Keratinocyte (primary cell): ENCODE measurements around the gene CHIT1. TPM values are rescaled to one million over a fixed set of nuclear protein-coding genes. Genes with fewer than 3 reads are reported as not detected.

Experiments used
- DNase-seq: peaks from one replicate; pipeline ENCODE4 v3.0.0-alpha.2; 2011; ENCODE audit warnings: low read depth, missing footprints, low spot score
- FAIRE-seq: peaks from 2 replicates; lab custom pipeline; 2011; peaks lifted over from hg19 to GRCh38; lab: Jason Lieb, UNC
- H2AFZ ChIP-seq: 2 replicates; pipeline ENCODE4 v1.6.0; 2012; ENCODE audit warnings: low read length, control low read depth, inconsistent platforms; ENCODE audit not compliant: control insufficient read depth
- H3K27ac ChIP-seq: 2 replicates; pipeline ENCODE4 v1.5.1; 2011; ENCODE audit warnings: low read length; ENCODE audit not compliant: control insufficient read depth, insufficient read depth
- H3K27me3 ChIP-seq: 3 replicates; pipeline ENCODE4 v1.6.0; 2011; ENCODE audit warnings: low read length; ENCODE audit not compliant: control insufficient read depth, insufficient read depth; ENCODE audit errors: extremely low read depth
- H3K36me3 ChIP-seq, 2 experiments: 2 replicates in 1 of 2; 3 replicates in 1 of 2; pipeline ENCODE4 v1.5.1; 2011; ENCODE audit warnings: low read length in 2 of 2, mild to moderate bottlenecking in 1 of 2; ENCODE audit not compliant: control insufficient read depth in 2 of 2, insufficient read depth in 2 of 2; ENCODE audit errors: extremely low read depth in 1 of 2
- H3K4me1 ChIP-seq: 3 replicates; pipeline ENCODE4 v1.5.1; 2011; ENCODE audit warnings: low read length; ENCODE audit not compliant: control insufficient read depth, insufficient read depth; ENCODE audit errors: extremely low read depth
- H3K4me2 ChIP-seq: 3 replicates; pipeline ENCODE4 v1.6.0; 2011; ENCODE audit warnings: low read depth, low read length; ENCODE audit not compliant: control insufficient read depth, insufficient read depth; ENCODE audit errors: extremely low read depth
- H3K4me3 ChIP-seq, 3 experiments: fragments of 200-600 bp in 1 of 3; sonication (generic) in 1 of 3; 2 replicates in 2 of 3; 3 replicates in 1 of 3; pipeline ENCODE4 v1.5.1; 2011 to 2016; ENCODE audit warnings: low read length in 3 of 3, mild to moderate bottlenecking in 3 of 3, control low read depth in 2 of 3, inconsistent platforms in 1 of 3, low read depth in 1 of 3, mixed read lengths in 1 of 3, mixed run types in 1 of 3, moderate library complexity in 1 of 3; ENCODE audit not compliant: control insufficient read depth in 2 of 3, insufficient read depth in 2 of 3; ENCODE audit errors: extremely low read depth in 1 of 3
- H3K79me2 ChIP-seq: 2 replicates; pipeline ENCODE4 v1.6.0; 2012; ENCODE audit warnings: low read length; ENCODE audit not compliant: control insufficient read depth, insufficient read depth
- H3K9ac ChIP-seq: 3 replicates; pipeline ENCODE4 v1.6.0; 2011; ENCODE audit warnings: low read length; ENCODE audit not compliant: control insufficient read depth, insufficient read depth; ENCODE audit errors: extremely low read depth
- H3K9me1 ChIP-seq: 3 replicates; pipeline ENCODE4 v1.6.0; 2011; ENCODE audit warnings: low read length; ENCODE audit not compliant: control insufficient read depth, insufficient read depth; ENCODE audit errors: extremely low read depth
- H3K9me3 ChIP-seq: 2 replicates; pipeline ENCODE4 v1.5.1; 2012; ENCODE audit warnings: low read depth, low read length; ENCODE audit not compliant: control insufficient read depth
- H4K20me1 ChIP-seq: 3 replicates; pipeline ENCODE4 v1.6.0; 2011; ENCODE audit warnings: low read length; ENCODE audit not compliant: control insufficient read depth, insufficient read depth; ENCODE audit errors: extremely low read depth
- EZH2 ChIP-seq: IDR thresholded peaks from one replicate; pipeline ENCODE4 v1.6.1; 2012; ENCODE audit warnings: inconsistent platforms, mild to moderate bottlenecking, low read length, moderate library complexity
- dilution Hi-C: fragments of 300-500 bp; cut with MboI; formaldehyde crosslinking; loops from one replicate; pipeline ENCODE4 v1.7.0; 2020; ENCODE audit warnings: low sequenced_read_pairs; ENCODE audit not compliant: extremely low pct_ligation_motif_present
- polyA plus RNA-seq, 5 experiments: library from polyadenylated mRNA; depleted of rRNA in 3 of 5; stranded (reverse) in 3 of 5; stranded (forward) in 1 of 5; unstranded in 1 of 5; fragments of >200 nt; gene quantifications; 1 replicate in 1 of 5; 2 replicates in 3 of 5; 3 replicates in 1 of 5; pipeline versions ENCODE4 v1.2.1 to v1.2.3, GENCODE V29; 2011 to 2012; ENCODE audit warnings: missing spikeins in 2 of 5, low read depth in 1 of 5, low replicate concordance in 1 of 5
- TF ChIP-seq, protein P1 (sequence below), 3 experiments: IDR thresholded peaks in 1 of 3; conservative IDR thresholded peaks in 1 of 3; optimal IDR thresholded peaks in 1 of 3; 2 replicates in 2 of 3; 3 replicates in 1 of 3; pipeline versions ENCODE3 to v1.5.1; 2011; ENCODE audit warnings: low read length in 3 of 3, mild to moderate bottlenecking in 3 of 3, moderate library complexity in 2 of 3, control low read depth in 1 of 3, inconsistent platforms in 1 of 3; ENCODE audit not compliant: insufficient read depth in 2 of 3; ENCODE audit errors: extremely low read depth in 1 of 3

The CHIT1 gene
- polyA plus RNA-seq, 1 donor (not counting 4 experiments of a cell fraction or from before 2014, with no cell fraction given): not detected

DNA sequence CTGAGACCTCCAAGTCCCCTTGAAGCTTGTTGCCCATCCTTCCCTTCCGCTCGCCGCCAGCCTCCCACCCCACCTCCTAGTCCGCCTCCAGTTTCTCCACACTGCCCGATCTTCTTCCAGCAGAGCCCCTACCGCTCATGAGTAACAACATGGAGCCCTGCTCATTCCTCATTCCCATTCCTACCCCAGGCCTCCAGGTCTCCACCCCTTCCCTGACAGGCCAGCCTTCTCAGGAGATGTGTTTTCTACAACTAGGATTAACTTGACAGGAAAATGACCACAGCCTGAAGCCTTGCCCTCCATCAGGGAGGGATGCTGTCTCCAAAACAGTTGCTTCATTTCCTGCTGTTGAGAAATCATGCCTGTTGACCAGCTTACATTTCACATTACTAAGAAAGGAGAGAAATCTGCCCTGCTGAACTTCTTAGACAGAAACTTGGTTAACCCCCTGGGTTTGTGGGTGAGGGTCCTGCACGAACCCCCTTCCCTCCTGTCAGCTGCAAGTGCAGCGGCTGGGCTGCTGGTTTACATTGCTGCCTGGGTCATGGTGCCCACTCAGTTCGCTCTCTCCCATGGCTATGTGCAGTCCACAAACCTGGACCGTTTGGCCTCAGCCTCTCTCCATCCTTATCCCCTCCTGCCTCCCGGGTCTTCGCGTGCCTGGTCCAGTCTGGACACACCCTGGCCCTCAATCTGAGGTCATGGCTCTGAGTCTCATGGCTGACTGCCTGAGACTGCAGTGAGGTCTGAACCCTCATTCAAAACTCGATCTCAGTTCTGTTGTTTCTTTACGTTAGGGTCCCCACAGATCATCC lies 26.8 kb downstream of the CHIT1 start:
- Histone ChIP-seq H3K9me1 (no peaks in the 10 kb centered on the region), H2AFZ (no peak overlapping the region), H4K20me1 (no peaks in the 10 kb centered on the region), H3K79me2 (no peaks in the 10 kb centered on the region), H3K9me3 (no peaks in the 10 kb centered on the region), H3K27me3 (peaks cover 5% of the 10 kb centered on the region), H3K36me3 (no peaks in the 10 kb centered on the region), H3K4me3 (no peak overlapping the region), H3K4me1 (no peaks in the 10 kb centered on the region), H3K9ac (no peak overlapping the region), H3K4me2 (no peak overlapping the region), H3K27ac (no peak overlapping the region)
- FAIRE-seq (no peak), DNase-seq (no peak)
- dilution Hi-C loops: no loop called here
- TF ChIP-seq, protein P1, sequence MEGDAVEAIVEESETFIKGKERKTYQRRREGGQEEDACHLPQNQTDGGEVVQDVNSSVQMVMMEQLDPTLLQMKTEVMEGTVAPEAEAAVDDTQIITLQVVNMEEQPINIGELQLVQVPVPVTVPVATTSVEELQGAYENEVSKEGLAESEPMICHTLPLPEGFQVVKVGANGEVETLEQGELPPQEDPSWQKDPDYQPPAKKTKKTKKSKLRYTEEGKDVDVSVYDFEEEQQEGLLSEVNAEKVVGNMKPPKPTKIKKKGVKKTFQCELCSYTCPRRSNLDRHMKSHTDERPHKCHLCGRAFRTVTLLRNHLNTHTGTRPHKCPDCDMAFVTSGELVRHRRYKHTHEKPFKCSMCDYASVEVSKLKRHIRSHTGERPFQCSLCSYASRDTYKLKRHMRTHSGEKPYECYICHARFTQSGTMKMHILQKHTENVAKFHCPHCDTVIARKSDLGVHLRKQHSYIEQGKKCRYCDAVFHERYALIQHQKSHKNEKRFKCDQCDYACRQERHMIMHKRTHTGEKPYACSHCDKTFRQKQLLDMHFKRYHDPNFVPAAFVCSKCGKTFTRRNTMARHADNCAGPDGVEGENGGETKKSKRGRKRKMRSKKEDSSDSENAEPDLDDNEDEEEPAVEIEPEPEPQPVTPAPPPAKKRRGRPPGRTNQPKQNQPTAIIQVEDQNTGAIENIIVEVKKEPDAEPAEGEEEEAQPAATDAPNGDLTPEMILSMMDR (optimal IDR thresholded peaks at IDR 0.05 in 1 of 3, IDR thresholded peaks at IDR 0.05 in 1 of 3, conservative IDR thresholded peaks at IDR 0.05 in 1 of 3; ENCODE audit: extremely low read depth in 1 of 3, insufficient read depth in 2 of 3, low read length in 3 of 3): no peak
- TF ChIP-seq EZH2: no peak

DNA sequence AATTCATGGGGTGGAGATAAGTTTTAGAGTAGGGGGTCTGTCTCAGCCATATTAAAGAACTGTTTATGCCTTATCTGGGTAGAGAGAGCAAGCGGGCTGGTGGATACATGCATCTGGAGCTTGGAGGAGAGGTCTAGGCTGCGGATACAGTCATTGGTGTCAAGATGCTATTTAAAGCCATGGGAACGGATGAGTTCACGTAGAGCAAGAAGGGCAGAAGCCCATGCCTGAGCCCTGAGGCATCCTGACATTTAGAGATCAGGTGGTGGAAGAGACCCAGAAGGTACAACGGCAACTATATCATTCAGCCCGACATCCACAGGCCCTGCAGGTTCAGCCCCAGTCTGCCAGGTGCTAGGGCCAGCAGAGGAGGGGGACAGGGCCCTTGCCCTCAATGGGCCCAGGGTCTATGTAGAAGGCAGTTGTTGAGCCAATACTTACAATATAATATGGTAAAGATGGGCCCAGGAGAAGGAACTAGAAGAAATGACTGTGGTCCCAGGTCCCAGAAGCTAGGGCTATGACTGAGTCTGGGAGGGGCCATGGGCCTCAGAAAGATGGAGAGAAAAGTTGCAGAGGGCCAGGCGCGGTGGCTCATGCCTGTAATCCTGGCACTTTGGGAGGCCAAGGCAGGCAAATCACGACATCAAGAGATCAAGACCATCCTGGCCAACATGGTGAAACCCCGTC lies 27.8 kb downstream of the CHIT1 start:
- Histone ChIP-seq H4K20me1 (no peaks in the 10 kb centered on the region), H3K9ac (no peak overlapping the region), H3K36me3 (no peaks in the 10 kb centered on the region), H3K4me3 (no peak overlapping the region), H3K9me3 (no peaks in the 10 kb centered on the region), H3K4me2 (no peak overlapping the region), H2AFZ (no peak overlapping the region), H3K27ac (no peak overlapping the region), H3K79me2 (no peaks in the 10 kb centered on the region), H3K27me3 (peaks cover 5% of the 10 kb centered on the region), H3K9me1 (no peaks in the 10 kb centered on the region), H3K4me1 (no peaks in the 10 kb centered on the region)
- DNase-seq (no peak), FAIRE-seq (no peak)
- dilution Hi-C loops: no loop called here
- TF ChIP-seq, protein P1 (optimal IDR thresholded peaks at IDR 0.05 in 1 of 3, IDR thresholded peaks at IDR 0.05 in 1 of 3, conservative IDR thresholded peaks at IDR 0.05 in 1 of 3; ENCODE audit: extremely low read depth in 1 of 3, insufficient read depth in 2 of 3, low read length in 3 of 3): no peak
- no peak for TF ChIP-seq EZH2
